Mesothelial cell of epicardium (in vitro differentiated cells): ENCODE measurements around the gene ARNT2. TPM values are rescaled to one million over a fixed set of nuclear protein-coding genes. Genes with fewer than 3 reads are reported as not detected.

Experiments
- DNase-seq, 2 experiments: peaks; one replicate each; pipeline ENCODE4 v3.0.0; 2021; ENCODE audit warnings: low spot score in 2 of 2; ENCODE audit not compliant: unreplicated experiment in 2 of 2
- H3K27ac Mint-ChIP-seq: 2 replicates; pipeline ENCODE4 v1.8.0; 2021; ENCODE audit warnings: mixed read lengths
- H3K27me3 Mint-ChIP-seq: 2 replicates; pipeline ENCODE4 v1.8.0; 2021; ENCODE audit warnings: low read depth, mixed read lengths
- H3K36me3 Mint-ChIP-seq: 2 replicates; pipeline ENCODE4 v1.8.0; 2021; ENCODE audit warnings: mixed read lengths
- H3K4me1 Mint-ChIP-seq: 2 replicates; pipeline ENCODE4 v1.8.0; 2021; ENCODE audit warnings: mixed read lengths
- H3K4me3 Mint-ChIP-seq: 2 replicates; pipeline ENCODE4 v1.8.0; 2021; ENCODE audit warnings: mild to moderate bottlenecking, moderate library complexity, mixed read lengths
- H3K9me3 Mint-ChIP-seq: 2 replicates; pipeline ENCODE4 v1.8.0; 2021; ENCODE audit warnings: mixed read lengths
- total RNA-seq: library from RNA; stranded (reverse); gene quantifications from 3 replicates; pipeline ENCODE4 v1.2.1, GENCODE V29; 2021
- TF ChIP-seq, protein P1 (sequence below): fragments of 200-600 bp; sonication (generic); IDR thresholded peaks from one replicate; pipeline ENCODE4 v1.5.0; 2021; ENCODE audit warnings: antibody characterized with exemption; ENCODE audit not compliant: unreplicated experiment

Gene ARNT2
- total RNA-seq, 1 donor from 2014 or later: 20.2 TPM

DNA sequence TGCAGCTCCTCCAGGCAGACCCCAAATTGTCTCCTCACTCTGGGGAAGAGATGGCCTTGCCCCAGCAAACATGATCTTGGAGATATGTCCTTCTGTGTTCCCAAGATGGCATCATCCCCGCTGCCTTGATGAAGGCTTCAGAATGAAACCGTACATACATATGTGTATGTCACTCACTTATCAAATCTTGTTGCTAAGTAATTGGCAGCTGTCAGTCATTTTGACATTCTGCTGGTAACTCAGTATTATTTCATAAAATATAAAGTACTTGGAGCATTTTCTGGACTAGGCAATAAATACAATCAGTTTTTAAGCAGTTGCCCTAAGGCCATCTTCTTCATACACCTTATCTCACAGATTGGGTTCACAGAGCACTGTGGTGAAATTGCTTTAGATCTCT is 62.4 kb downstream of the ARNT2 start:
- TF ChIP-seq, protein P1, sequence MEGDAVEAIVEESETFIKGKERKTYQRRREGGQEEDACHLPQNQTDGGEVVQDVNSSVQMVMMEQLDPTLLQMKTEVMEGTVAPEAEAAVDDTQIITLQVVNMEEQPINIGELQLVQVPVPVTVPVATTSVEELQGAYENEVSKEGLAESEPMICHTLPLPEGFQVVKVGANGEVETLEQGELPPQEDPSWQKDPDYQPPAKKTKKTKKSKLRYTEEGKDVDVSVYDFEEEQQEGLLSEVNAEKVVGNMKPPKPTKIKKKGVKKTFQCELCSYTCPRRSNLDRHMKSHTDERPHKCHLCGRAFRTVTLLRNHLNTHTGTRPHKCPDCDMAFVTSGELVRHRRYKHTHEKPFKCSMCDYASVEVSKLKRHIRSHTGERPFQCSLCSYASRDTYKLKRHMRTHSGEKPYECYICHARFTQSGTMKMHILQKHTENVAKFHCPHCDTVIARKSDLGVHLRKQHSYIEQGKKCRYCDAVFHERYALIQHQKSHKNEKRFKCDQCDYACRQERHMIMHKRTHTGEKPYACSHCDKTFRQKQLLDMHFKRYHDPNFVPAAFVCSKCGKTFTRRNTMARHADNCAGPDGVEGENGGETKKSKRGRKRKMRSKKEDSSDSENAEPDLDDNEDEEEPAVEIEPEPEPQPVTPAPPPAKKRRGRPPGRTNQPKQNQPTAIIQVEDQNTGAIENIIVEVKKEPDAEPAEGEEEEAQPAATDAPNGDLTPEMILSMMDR: no peak
- Mint-ChIP-seq H3K27me3 (no peaks in the 10 kb centered on the region), H3K4me1 (no peaks in the 10 kb centered on the region), H3K36me3 (peaks cover 17% of the 10 kb centered on the region), H3K27ac (no peak overlapping the region), H3K9me3 (no peaks in the 10 kb centered on the region), H3K4me3 (no peak overlapping the region)
- DNase-seq: no peak

DNA sequence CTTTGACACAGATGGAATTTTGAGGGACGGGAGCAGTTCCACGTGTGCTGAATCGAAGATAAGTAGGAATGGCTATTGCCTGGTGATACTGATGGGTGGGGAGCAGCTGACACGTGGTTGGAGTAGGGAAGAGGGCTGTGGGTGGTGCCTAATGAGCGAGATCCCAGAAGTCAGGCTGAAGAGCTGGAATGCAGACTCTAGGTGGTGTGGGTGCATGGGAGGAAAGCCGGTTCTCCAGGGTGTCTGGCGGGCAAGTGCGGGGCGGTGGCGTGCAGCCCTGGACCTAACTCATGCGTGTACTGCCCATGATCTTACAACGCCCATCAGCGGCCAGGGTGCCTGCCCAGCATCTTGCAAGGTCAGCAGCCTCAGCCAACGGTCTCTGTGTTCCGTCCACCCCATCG is 63.1 kb downstream of the ARNT2 start:
- Mint-ChIP-seq H3K9me3 (no peaks in the 10 kb centered on the region), H3K36me3 (peaks cover 20% of the 10 kb centered on the region), H3K27me3 (no peaks in the 10 kb centered on the region), H3K4me3 (no peak overlapping the region), H3K27ac (no peak overlapping the region), H3K4me1 (no peaks in the 10 kb centered on the region)
- DNase-seq: no peak
- TF ChIP-seq, protein P1: no peak

DNA sequence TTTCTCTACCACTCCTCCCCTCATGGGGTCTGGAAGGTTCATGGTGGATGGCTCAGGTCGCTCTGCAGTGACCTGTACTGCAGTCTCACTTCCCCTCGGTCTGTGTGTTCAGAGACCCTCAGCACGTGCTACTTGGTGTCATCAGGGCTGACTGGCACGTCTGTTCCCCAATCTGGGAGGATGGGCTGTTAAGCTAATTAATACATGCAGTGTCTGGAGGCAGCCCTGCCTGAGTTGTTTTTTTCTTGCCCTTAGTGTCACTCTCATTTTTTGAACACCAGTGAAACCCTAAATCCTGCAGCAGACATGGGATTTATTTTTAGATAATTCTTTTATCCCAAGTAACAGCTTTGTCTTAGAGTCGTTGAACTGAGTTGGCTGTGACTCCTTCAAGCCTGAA is 64.6 kb downstream of the ARNT2 start:
- Mint-ChIP-seq H3K27ac (no peak overlapping the region), H3K9me3 (no peaks in the 10 kb centered on the region), H3K27me3 (no peaks in the 10 kb centered on the region), H3K4me1 (no peaks in the 10 kb centered on the region), H3K4me3 (no peak overlapping the region), H3K36me3 (peaks cover 20% of the 10 kb centered on the region)
- TF ChIP-seq, protein P1: no peak
- no peak for DNase-seq

DNA sequence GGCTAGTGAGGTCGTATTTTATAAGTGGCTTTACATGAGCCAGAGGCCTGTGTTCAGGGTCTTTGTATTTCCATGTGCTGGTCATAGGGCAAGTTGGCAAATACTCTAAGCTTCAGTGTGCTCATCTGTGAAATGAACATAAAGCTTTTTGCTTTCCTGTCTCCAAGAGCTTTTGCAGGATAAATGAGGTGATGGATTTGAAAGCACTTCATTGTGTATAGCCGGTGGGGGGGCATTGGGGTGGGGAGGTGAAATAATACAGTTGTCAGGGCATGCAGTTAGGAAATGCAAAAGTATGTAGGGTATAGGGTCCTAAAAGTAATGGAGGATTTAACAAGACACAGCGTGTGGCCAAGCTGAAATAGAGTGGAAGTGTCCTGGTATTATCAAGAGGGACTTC is 67.7 kb downstream of the ARNT2 start:
- H3K4me1 Mint-ChIP-seq: no peaks in the 10 kb centered on the region
- TF ChIP-seq, protein P1: no peak
- H3K27ac Mint-ChIP-seq: no peak overlapping the region
- no peak overlapping the region for H3K4me3 Mint-ChIP-seq
- no peaks in the 10 kb centered on the region for H3K27me3 Mint-ChIP-seq
- H3K36me3 Mint-ChIP-seq: peaks cover 42% of the 10 kb centered on the region
- no peak for DNase-seq
- peaks cover 9% of the 10 kb centered on the region for H3K9me3 Mint-ChIP-seq

DNA sequence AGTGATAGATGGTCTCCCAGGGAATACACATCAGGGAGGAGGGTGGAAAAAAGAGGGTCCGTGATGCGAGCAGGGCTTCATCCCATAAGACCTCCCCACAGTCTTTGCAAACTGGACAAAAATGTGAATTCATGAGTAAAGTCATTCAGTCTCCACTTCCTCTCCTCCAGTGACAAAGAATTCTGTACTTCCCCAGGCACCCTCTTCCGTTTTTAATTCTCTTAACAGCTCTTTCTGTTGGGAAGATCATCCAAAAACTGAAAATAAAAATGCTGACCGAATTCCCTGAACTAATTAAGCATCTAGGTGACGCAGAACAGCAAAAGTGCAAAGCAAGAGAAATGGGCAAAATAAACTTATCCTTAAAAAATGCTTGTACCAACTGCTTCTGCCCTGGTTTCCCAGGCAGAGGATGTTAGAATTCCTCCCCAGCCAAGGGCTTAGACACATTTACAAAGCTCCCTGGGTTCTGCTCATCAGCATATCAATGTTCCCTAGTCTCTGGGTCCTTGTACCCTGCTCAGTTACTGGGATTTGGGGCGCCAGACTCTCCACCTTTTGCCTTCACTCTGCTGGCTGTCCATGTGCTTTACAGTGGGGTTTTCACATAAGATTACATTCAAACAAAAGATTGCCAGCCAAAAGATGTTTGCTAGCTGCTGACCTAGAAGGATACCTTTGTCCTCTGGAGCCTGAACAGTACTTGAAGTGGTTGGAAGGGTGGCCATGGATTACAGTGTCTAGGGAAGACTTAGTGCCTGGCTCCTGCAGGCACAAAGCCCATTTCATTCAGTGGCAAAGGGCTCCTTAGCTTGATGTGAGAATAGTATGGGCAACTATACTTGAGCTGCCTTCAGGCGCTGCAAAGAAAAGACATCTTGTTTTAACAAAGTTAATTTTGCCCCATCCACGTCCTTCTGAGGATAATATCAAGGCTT is 69.4 kb downstream of the ARNT2 start:
- peaks cover 51% of the 10 kb centered on the region for H3K36me3 Mint-ChIP-seq
- no peak overlapping the region for H3K4me3 Mint-ChIP-seq

More for the DNA sequence above, 69.4 kb downstream of the ARNT2 start:
- peaks cover 18% of the 10 kb centered on the region for H3K9me3 Mint-ChIP-seq
- H3K27me3 Mint-ChIP-seq: no peaks in the 10 kb centered on the region
- DNase-seq: no peak
- TF ChIP-seq, protein P1: no peak
- no peak overlapping the region for H3K27ac Mint-ChIP-seq
- H3K4me1 Mint-ChIP-seq: no peaks in the 10 kb centered on the region
